OCI-LY1 (cell line): ENCODE measurements around the gene JOSD2.

Experiments used
- CTCF ChIP-seq: fragments of 200-600 bp; sonication (generic), shearing (Covaris generic); IDR thresholded peaks from 2 replicates; pipeline ENCODE4 v1.5.1; 2017; ENCODE audit warnings: mild to moderate bottlenecking, antibody characterized with exemption, low read length, moderate library complexity, mixed read lengths
- EZH2 ChIP-seq: fragments of 200-600 bp; sonication (generic), shearing (Covaris generic); IDR thresholded peaks from 2 replicates; pipeline ENCODE4 v1.8.0; 2017; ENCODE audit warnings: borderline replicate concordance, mixed run types, mild to moderate bottlenecking, antibody characterized with exemption, low read length, moderate library complexity, mixed read lengths

- TF ChIP-seq EZH2 (no peak), CTCF (no peak)
Measured at GRCh38 chr19:50510700-50511068, 307 bp downstream of the JOSD2 start.
